Calu3 (cell line): ENCODE data around the gene AP4E1. TPM values are rescaled to one million over a fixed set of nuclear protein-coding genes. Genes with fewer than 3 reads are reported as not detected.
"Not testable (repeated sequence)": the region's sequence is repeated elsewhere in the genome, so short reads cannot be mapped to it uniquely, and the experiment has no call there.

Experiments
- BruUV-seq: library from RNA; stranded (reverse); fragments of 400-500 nt; replicated peaks from 2 replicates; lab custom pipeline; 2021; lab: Mats Ljungman, UMichigan
- CTCF ChIA-PET: fragments of 300-600 bp; sonication (Branson Sonifier 250); formaldehyde crosslinking; loops from one replicate; lab custom pipeline; 2022; ENCODE audit warnings: antibody characterized with exemption; lab: Charles Lee
- DNase-seq: peaks from one replicate; pipeline ENCODE4 v3.0.0; 2022
- H3K27ac Mint-ChIP-seq: one replicate; pipeline ENCODE4 v1.8.0; 2022; ENCODE audit warnings: mixed read lengths; ENCODE audit not compliant: unreplicated experiment
- H3K27me3 Mint-ChIP-seq: one replicate; pipeline ENCODE4 v1.8.0; 2022; ENCODE audit warnings: mixed read lengths; ENCODE audit not compliant: unreplicated experiment
- H3K36me3 Mint-ChIP-seq: one replicate; pipeline ENCODE4 v1.8.0; 2022; ENCODE audit warnings: mild to moderate bottlenecking, moderate library complexity, mixed read lengths; ENCODE audit not compliant: insufficient read depth, unreplicated experiment
- H3K4me1 Mint-ChIP-seq: one replicate; pipeline ENCODE4 v1.8.0; 2022; ENCODE audit warnings: mild to moderate bottlenecking, low read depth, mixed read lengths; ENCODE audit not compliant: unreplicated experiment
- H3K4me3 Mint-ChIP-seq: one replicate; pipeline ENCODE4 v1.8.0; 2022; ENCODE audit warnings: mild to moderate bottlenecking, low read depth, moderate library complexity, mixed read lengths; ENCODE audit not compliant: unreplicated experiment
- H3K9me3 Mint-ChIP-seq: one replicate; pipeline ENCODE4 v1.8.0; 2022; ENCODE audit warnings: low read depth, mixed read lengths; ENCODE audit not compliant: unreplicated experiment
- CTCF ChIP-seq: fragments of 200-600 bp; IDR thresholded peaks from one replicate; pipeline ENCODE4 v1.8.0; 2022; ENCODE audit warnings: antibody characterized with exemption; ENCODE audit not compliant: unreplicated experiment
- intact Hi-C: fragments of 100-400 bp; cut with micrococcal nuclease; formaldehyde crosslinking; loops from one replicate; pipeline ENCODE4 v1.10.0; 2022; ENCODE audit not compliant: unreplicated experiment
- total RNA-seq: library from RNA; stranded (reverse); gene quantifications from 2 replicates; pipeline ENCODE4 v1.2.3, GENCODE V29; 2022

Gene AP4E1
- total RNA-seq, 1 experiment from 2014 or later: 10.7 TPM

- no peak for TF ChIP-seq CTCF
- Mint-ChIP-seq H3K27me3 (peaks cover 30% of the 10 kb centered on the region), H3K36me3 (no peaks in the 10 kb centered on the region), H3K4me3 (no peak overlapping the region), H3K4me1 (no peaks in the 10 kb centered on the region), H3K27ac (no peak overlapping the region), H3K9me3 (no peaks in the 10 kb centered on the region)
- DNase-seq: no peak
- intact Hi-C loops: no loop called here
- BruUV-seq: no TSS peak
- CTCF ChIA-PET: interaction anchor here (0.6 kb wide), 1 partner anchor 746 kb away, joined by 3 read pairs; no protein-coding TSS in a partner anchor
Observed at GRCh38 chr15:50865515-50866353, 42.7 kb upstream of the AP4E1 start.

- no peak for TF ChIP-seq CTCF
- no TSS peak for BruUV-seq
- peaks cover 22% of the 10 kb centered on the region for H3K4me1 Mint-ChIP-seq
- H3K4me3 Mint-ChIP-seq: no peak overlapping the region
- no peaks in the 10 kb centered on the region for H3K9me3 Mint-ChIP-seq
- intact Hi-C loops: no loop called here
- H3K27ac Mint-ChIP-seq: no peak overlapping the region
- H3K27me3 Mint-ChIP-seq: peaks cover 40% of the 10 kb centered on the region
- CTCF ChIA-PET: no interaction called here
- H3K36me3 Mint-ChIP-seq: peaks cover 4% of the 10 kb centered on the region
- no peak for DNase-seq
Observed at GRCh38 chr15:50871832-50872231, 36.7 kb upstream of the AP4E1 start.

- Mint-ChIP-seq H3K4me1 (peaks cover 33% of the 10 kb centered on the region), H3K36me3 (peaks cover 4% of the 10 kb centered on the region), H3K27ac (peak overlapping the region; percentile 25), H3K4me3 (no peak overlapping the region), H3K9me3 (no peaks in the 10 kb centered on the region), H3K27me3 (peaks cover 40% of the 10 kb centered on the region)
- intact Hi-C loops: no loop called here
- CTCF ChIA-PET: interaction anchor here (0.7 to 1.1 kb wide), 3 partner anchors 13 to 223 kb away, joined by 3 to 5 read pairs (median 4); no protein-coding TSS in a partner anchor
- DNase-seq: no peak
- TF ChIP-seq CTCF: no peak
- no TSS peak for BruUV-seq
Observed at GRCh38 chr15:50872832-50873426, 35.6 kb upstream of the AP4E1 start.

GRCh38 chr15:50873935-50874361, 34.5 kb upstream of the AP4E1 start:
- CTCF ChIA-PET: interaction anchor here (0.7 to 1.1 kb wide), 4 partner anchors 10 to 224 kb away, joined by 3 to 8 read pairs (median 4); no protein-coding TSS in a partner anchor

GRCh38 chr15:50875238-50875637, 33.2 kb upstream of the AP4E1 start:
- H3K4me3 Mint-ChIP-seq, H3K36me3 Mint-ChIP-seq, H3K9me3 Mint-ChIP-seq, intact Hi-C loops, DNase-seq, BruUV-seq: not testable (repeated sequence)
- Mint-ChIP-seq H3K4me1 (peaks cover 56% of the 10 kb centered on the region), H3K27ac (peak overlapping the region; percentile 24), H3K27me3 (peaks cover 28% of the 10 kb centered on the region)
- CTCF ChIA-PET: interaction anchor here (1.1 kb wide), 1 partner anchor 12 kb away, joined by 8 read pairs; no protein-coding TSS in a partner anchor

More at GRCh38 chr15:50873935-50874361, 34.5 kb upstream of the AP4E1 start:
- Mint-ChIP-seq H3K4me3 (peak overlapping the region; percentile 3), H3K27ac (peak overlapping the region; percentile 25), H3K27me3 (peaks cover 40% of the 10 kb centered on the region), H3K9me3 (no peaks in the 10 kb centered on the region), H3K36me3 (peaks cover 4% of the 10 kb centered on the region), H3K4me1 (peaks cover 44% of the 10 kb centered on the region)
- intact Hi-C loops: no loop called here
- DNase-seq: peak; percentile 43
- TF ChIP-seq CTCF: no peak
- BruUV-seq: no TSS peak
